NCI-H2081 (cell line): Measurements from ENCODE around the gene C2CD4A.

ENCODE experiments used
- DNase-seq, 2 experiments: peaks; one replicate each; lab custom pipeline; 2025; lab: John Stamatoyannopoulos, UW

The C2CD4A gene

GRCh38 chr15:62060113-62060895 lies 6.5 kb upstream of the C2CD4A start, which contains the start of gene VPS13C:
VPS13C (minus strand) TSS chr15:62060447; CDS start chr15:62060374, 73 bp downstream.
- DNase-seq = peak; percentile 92 to 94

GRCh38 chr15:62060896-62061280 lies 5.9 kb upstream of the C2CD4A start:
- no peak for DNase-seq

- no peak for DNase-seq
Measured at GRCh38 chr15:62063825-62064635, 2.7 kb upstream of the C2CD4A start.

GRCh38 chr15:62067448-62068044 lies 769 bp downstream of the C2CD4A start:
- DNase-seq = peak; percentile 44 to 68

GRCh38 chr15:62068071-62068809 lies 1.5 kb downstream of the C2CD4A start:
- peak; percentile 31 to 64 for DNase-seq

GRCh38 chr15:62068810-62069167 lies 2.0 kb downstream of the C2CD4A start:
- DNase-seq = no peak

GRCh38 chr15:62069551-62069950 lies 2.8 kb downstream of the C2CD4A start:
- no peak for DNase-seq

GRCh38 chr15:62071711-62072308 lies 5.0 kb downstream of the C2CD4A start:
- peak; percentile 50 for DNase-seq

- DNase-seq = no peak
Measured at GRCh38 chr15:62075595-62076277, 9.0 kb downstream of the C2CD4A start.

- DNase-seq = no peak
Measured at GRCh38 chr15:62079594-62079993, 12.8 kb downstream of the C2CD4A start.

GRCh38 chr15:62083194-62084154 lies 16.7 kb downstream of the C2CD4A start:
- DNase-seq = peak; percentile 25 to 34

- DNase-seq = no peak
Measured at GRCh38 chr15:62085740-62086139, 19.0 kb downstream of the C2CD4A start.

GRCh38 chr15:62087671-62088352 lies 21.0 kb downstream of the C2CD4A start:
- peak; percentile 62 to 80 for DNase-seq

GRCh38 chr15:62088353-62088693 lies 21.5 kb downstream of the C2CD4A start:
- no peak for DNase-seq

- peak in 1 of 2 experiments; percentile 19 for DNase-seq
Measured at GRCh38 chr15:62089616-62090015, 22.8 kb downstream of the C2CD4A start.

GRCh38 chr15:62090988-62091387 lies 24.2 kb downstream of the C2CD4A start:
- no peak for DNase-seq

- DNase-seq = no peak
Measured at GRCh38 chr15:62093809-62094208, 27.0 kb downstream of the C2CD4A start.

- no peak for DNase-seq
Measured at GRCh38 chr15:62094388-62094787, 27.6 kb downstream of the C2CD4A start.

- peak; percentile 77 to 94 for DNase-seq
Measured at GRCh38 chr15:62099094-62099601, 32.4 kb downstream of the C2CD4A start.
